HUES48 (cell line): ENCODE measurements around the gene ARHGAP25.
"Not testable (repeated sequence)": the region's sequence is repeated elsewhere in the genome, so short reads cannot be mapped to it uniquely, and the experiment has no call there.

ENCODE experiments used
- H3K27ac ChIP-seq: one replicate; pipeline ENCODE4 v1.7.0; 2013; ENCODE audit warnings: low read depth, low read length, inconsistent platforms
- H3K27me3 ChIP-seq: 2 replicates; pipeline ENCODE4 v1.6.1; 2013; ENCODE audit warnings: mild to moderate bottlenecking, low read length; ENCODE audit not compliant: control insufficient read depth, insufficient read depth
- H3K36me3 ChIP-seq: 2 replicates; pipeline ENCODE4 v1.6.1; 2013; ENCODE audit warnings: low read length; ENCODE audit not compliant: control insufficient read depth, insufficient read depth
- H3K4me1 ChIP-seq: 2 replicates; pipeline ENCODE4 v1.6.1; 2013; ENCODE audit warnings: mild to moderate bottlenecking, low read length; ENCODE audit not compliant: control insufficient read depth, insufficient read depth
- H3K4me3 ChIP-seq: 2 replicates; pipeline ENCODE4 v1.5.1; 2013; ENCODE audit warnings: mild to moderate bottlenecking, low read depth, low read length
- H3K9ac ChIP-seq: 2 replicates; pipeline ENCODE4 v1.6.1; 2013; ENCODE audit warnings: mild to moderate bottlenecking, low read depth, low read length, moderate library complexity
- H3K9me3 ChIP-seq: 2 replicates; pipeline ENCODE4 v1.6.1; 2013; ENCODE audit warnings: low read length; ENCODE audit not compliant: control insufficient read depth, insufficient read depth

ARHGAP25 gene

GRCh38 chr2:68800027-68800401, 65.4 kb downstream of the ARHGAP25 start:
- H3K27me3 ChIP-seq = no peaks in the 10 kb centered on the region
- peaks cover 4% of the 10 kb centered on the region; the same call in 1 of the 2 replicates for H3K4me1 ChIP-seq
- no peak overlapping the region for H3K27ac ChIP-seq
- H3K4me3 ChIP-seq = no peak overlapping the region
- no peaks in the 10 kb centered on the region for H3K36me3 ChIP-seq
- H3K9ac ChIP-seq = no peak overlapping the region
- no peaks in the 10 kb centered on the region for H3K9me3 ChIP-seq

GRCh38 chr2:68800517-68800916, 65.9 kb downstream of the ARHGAP25 start:
- Histone ChIP-seq H3K9ac (no peak overlapping the region), H3K36me3 (no peaks in the 10 kb centered on the region), H3K27ac (no peak overlapping the region), H3K4me1 (peaks cover 4% of the 10 kb centered on the region; the same call in 1 of the 2 replicates), H3K27me3 (no peaks in the 10 kb centered on the region), H3K9me3 (no peaks in the 10 kb centered on the region), H3K4me3 (no peak overlapping the region)

- H3K4me1 ChIP-seq = not testable (repeated sequence)
Measured at GRCh38 chr2:68802161-68802560, 67.5 kb downstream of the ARHGAP25 start.

GRCh38 chr2:68805025-68805424, 70.4 kb downstream of the ARHGAP25 start:
- Histone ChIP-seq H3K36me3 (no peaks in the 10 kb centered on the region), H3K27ac (no peak overlapping the region), H3K9me3 (no peaks in the 10 kb centered on the region), H3K27me3 (no peaks in the 10 kb centered on the region), H3K4me3 (no peak overlapping the region), H3K4me1 (no peaks in the 10 kb centered on the region), H3K9ac (no peak overlapping the region)

More at GRCh38 chr2:68802161-68802560, 67.5 kb downstream of the ARHGAP25 start:
- not testable (repeated sequence) for H3K36me3 ChIP-seq, H3K4me3 ChIP-seq, H3K9me3 ChIP-seq, H3K27me3 ChIP-seq, H3K27ac ChIP-seq, H3K9ac ChIP-seq

- no peak overlapping the region for H3K9ac ChIP-seq
- no peaks in the 10 kb centered on the region for H3K36me3 ChIP-seq
- H3K4me3 ChIP-seq = no peak overlapping the region
- H3K9me3 ChIP-seq = no peaks in the 10 kb centered on the region
- H3K27me3 ChIP-seq = no peaks in the 10 kb centered on the region
- no peaks in the 10 kb centered on the region for H3K4me1 ChIP-seq
- no peak overlapping the region for H3K27ac ChIP-seq
Measured at GRCh38 chr2:68806511-68807109, 72.0 kb downstream of the ARHGAP25 start.

- no peak overlapping the region for H3K9ac ChIP-seq
- no peaks in the 10 kb centered on the region for H3K27me3 ChIP-seq
- H3K9me3 ChIP-seq = no peaks in the 10 kb centered on the region
- no peak overlapping the region for H3K4me3 ChIP-seq
- H3K27ac ChIP-seq = no peak overlapping the region
- H3K36me3 ChIP-seq = no peaks in the 10 kb centered on the region
- H3K4me1 ChIP-seq = no peaks in the 10 kb centered on the region
Measured at GRCh38 chr2:68807821-68808266, 73.2 kb downstream of the ARHGAP25 start.

GRCh38 chr2:68809324-68810240, 75.0 kb downstream of the ARHGAP25 start:
- Histone ChIP-seq H3K27me3 (no peaks in the 10 kb centered on the region), H3K9ac (no peak overlapping the region), H3K27ac (no peak overlapping the region), H3K4me1 (no peaks in the 10 kb centered on the region), H3K4me3 (no peak overlapping the region), H3K9me3 (no peaks in the 10 kb centered on the region), H3K36me3 (no peaks in the 10 kb centered on the region)

GRCh38 chr2:68811364-68811763, 76.8 kb downstream of the ARHGAP25 start:
- Histone ChIP-seq H3K27me3 (no peaks in the 10 kb centered on the region), H3K4me1 (0 out of 2 replicates have a peak, but pooled peaks cover 4% of the 10 kb centered on the region), H3K36me3 (no peaks in the 10 kb centered on the region), H3K4me3 (no peak overlapping the region), H3K9me3 (no peaks in the 10 kb centered on the region), H3K27ac (no peak overlapping the region), H3K9ac (no peak overlapping the region)

- Histone ChIP-seq H3K36me3 (no peaks in the 10 kb centered on the region), H3K9me3 (no peaks in the 10 kb centered on the region), H3K27me3 (no peaks in the 10 kb centered on the region), H3K4me1 (0 out of 2 replicates have a peak, but pooled peaks cover 6% of the 10 kb centered on the region), H3K4me3 (no peak overlapping the region), H3K9ac (no peak overlapping the region), H3K27ac (no peak overlapping the region)
Measured at GRCh38 chr2:68812251-68812650, 77.6 kb downstream of the ARHGAP25 start.

GRCh38 chr2:68813596-68813995, 79.0 kb downstream of the ARHGAP25 start:
- Histone ChIP-seq H3K9ac (no peak overlapping the region), H3K4me1 (0 out of 2 replicates have a peak, but pooled peaks cover 6% of the 10 kb centered on the region), H3K9me3 (no peaks in the 10 kb centered on the region), H3K27me3 (no peaks in the 10 kb centered on the region), H3K36me3 (no peaks in the 10 kb centered on the region), H3K27ac (no peak overlapping the region), H3K4me3 (no peak overlapping the region)

GRCh38 chr2:68817306-68817705, 82.7 kb downstream of the ARHGAP25 start:
- Histone ChIP-seq H3K9me3 (no peaks in the 10 kb centered on the region), H3K9ac (no peak overlapping the region), H3K27ac (no peak overlapping the region), H3K4me3 (no peak overlapping the region), H3K36me3 (no peaks in the 10 kb centered on the region), H3K27me3 (no peaks in the 10 kb centered on the region), H3K4me1 (0 out of 2 replicates have a peak, but pooled peaks cover 6% of the 10 kb centered on the region)
